ENCODE measurements around the gene TMIE.

Gene TMIE
- total RNA-seq: 0 to 0.19 (median 0.04) reads per million in 18 experiments

DNA sequence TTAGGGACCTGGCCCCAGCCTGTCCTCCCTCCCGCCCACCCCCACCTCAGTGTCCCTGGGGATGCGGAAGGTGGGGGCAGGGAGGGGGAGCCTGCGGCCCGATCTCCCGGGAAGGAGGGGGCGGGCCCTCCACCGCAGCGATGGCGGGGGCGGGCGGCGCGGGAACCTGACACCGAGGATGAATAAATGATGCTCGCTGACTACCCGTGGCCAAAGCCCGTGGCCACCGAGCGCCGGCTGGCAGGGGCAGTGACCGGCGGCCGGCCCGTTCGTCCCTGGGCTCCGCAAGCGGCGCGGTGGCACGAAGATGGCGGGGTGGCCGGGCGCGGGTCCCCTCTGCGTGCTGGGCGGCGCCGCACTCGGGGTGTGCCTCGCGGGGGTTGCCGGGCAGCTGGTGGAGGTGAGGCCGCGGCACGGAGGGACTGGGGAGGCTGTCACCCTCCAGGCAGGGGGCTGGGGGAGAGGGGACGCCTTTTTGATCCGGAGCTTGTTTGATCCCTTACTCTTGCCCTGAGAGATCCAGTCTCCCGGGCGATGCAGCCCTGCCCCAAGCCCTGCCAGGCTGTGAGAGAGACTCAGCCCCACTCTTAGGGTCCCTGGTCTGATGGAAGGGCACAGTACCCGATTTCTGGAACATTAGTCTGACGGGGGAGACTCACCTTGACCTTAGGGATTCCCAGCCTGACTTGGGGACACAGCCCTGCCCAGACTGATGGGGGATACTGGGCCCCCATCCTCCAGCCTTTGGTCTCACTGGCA lies at the start of gene TMIE:
TMIE (plus strand) TSS at position 212 of the 759 bp plus-strand sequence; CDS start at position 308, 96 bp downstream.
- no peak for DNase-seq

DNA sequence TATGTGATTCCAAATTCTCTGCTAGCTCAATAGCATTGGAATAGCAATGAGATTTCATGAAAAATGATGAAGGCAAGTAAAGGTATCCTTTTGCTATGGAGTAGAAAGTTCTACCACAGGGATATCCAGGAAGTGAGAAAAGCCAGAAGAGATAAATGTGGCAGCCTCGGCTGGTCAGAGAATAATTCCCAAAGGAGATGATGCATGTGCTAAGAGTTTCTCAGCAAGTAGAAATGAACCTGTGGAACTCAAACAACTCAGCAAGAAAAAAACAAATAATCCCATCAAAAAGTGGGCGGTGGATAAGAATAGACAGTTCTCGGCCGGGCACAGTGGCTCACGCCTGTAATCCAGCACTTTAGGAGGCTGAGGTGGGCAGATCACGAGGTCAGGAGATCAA lies 45.9 kb upstream of the TMIE start:
- DNase-seq: no peak

DNA sequence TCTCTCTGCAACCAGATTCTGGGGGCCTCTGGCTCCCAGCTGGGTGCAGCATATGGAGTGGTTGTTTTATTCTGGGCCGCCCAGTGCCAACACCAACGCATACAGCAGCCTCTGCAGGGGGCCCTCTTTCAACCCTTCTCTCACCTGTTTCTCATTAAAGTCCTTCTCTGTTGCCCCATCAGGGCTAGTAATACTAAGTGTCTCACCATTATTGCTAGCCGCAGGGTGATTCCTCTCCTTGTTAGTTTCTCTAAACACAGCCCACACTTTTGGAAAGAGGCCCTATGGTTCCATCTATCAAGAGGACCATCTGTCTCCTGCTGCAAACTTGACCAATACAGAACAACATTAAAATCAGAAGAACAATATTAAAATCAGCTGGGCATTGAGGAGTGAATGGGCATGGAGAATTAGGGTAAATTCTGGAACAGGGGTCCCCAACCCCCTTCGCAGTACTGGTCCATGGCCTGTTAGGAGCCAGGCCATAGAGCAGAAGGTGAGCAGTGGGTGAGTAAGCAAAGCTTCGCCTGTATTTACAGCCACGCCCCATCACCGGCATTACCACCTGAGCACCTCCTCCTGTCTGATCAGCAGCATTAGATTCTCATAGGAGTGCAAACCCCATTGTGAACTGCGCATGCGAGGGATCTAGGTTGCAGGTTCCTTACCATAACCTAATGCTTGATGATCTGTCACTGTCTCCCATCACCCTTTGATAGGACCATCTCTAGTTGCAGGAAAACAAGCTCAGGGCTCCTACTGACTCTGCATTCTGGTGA lies 44.2 kb upstream of the TMIE start:
- DNase-seq: no peak

GRCh38 chr3:46659285-46659684 lies 41.9 kb upstream of the TMIE start:
- DNase-seq: no peak

DNA sequence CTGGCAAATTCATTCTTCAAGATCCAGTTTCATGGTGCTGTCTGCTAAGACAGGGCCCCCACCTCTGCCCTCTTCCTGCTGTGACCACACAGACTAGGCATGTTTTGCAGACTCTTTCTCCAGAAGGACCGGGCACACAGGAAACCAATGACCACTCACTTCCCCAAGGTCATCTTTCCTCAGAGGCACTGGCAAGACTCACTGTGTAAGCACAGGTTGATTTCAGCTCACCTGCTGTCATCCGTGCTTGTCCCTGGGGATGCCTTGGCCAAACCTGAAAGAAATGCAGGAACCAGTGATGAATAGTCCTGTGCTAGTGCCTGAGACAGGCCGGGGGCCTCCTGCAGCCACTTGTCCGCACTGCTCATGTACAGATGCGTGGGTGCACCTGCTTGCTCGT lies 41.2 kb upstream of the TMIE start:
- no peak for DNase-seq

DNA sequence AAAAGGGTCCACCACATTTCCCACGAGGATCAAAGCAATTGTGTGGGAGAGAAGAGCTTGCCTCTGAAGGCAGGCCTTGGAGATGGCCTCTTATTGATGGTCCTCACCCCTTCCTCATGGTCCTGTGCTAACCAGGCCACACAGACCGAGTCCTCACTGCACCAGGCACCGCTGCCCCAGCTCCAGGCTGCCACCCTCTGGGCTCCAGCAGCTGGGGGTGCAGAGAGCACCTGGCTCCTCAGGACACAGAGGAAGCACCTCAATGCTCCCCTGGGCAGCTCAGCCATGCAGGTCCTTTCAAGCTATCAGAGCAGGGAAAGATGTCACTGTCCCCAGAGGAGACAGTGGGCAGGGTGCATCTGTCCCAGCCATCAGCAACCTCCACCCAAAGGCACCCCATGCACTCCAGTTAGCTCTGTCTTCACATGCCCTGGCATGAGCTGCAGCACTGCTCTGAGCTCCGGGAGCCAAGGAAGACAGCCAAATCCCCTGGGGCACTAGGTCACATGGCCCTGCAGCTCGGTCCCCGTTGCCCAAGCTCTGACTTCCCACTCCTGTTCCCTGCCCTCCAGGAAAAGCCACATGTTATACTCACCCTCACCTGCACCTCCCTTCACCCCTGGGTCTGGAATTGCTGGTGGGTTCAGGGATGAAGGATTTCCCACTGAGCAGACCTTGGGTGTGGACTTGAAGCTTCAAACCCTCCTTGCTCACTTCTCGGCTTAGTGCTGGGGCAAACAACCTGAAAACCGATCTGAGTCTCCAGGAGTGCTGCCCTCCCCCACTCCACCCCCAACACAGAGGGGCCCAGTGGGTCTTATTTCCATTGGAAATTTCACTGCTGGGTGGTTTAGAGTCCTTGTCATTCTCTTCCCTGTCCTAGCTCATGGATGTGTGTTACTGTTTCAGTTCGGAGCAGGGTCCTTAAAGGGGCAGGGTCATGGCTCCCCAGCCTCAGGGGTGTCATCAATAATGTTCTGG lies 40.4 kb upstream of the TMIE start:
- DNase-seq: no peak

GRCh38 chr3:46661776-46662766 lies 39.1 kb upstream of the TMIE start:
- no peak for DNase-seq

GRCh38 chr3:46662771-46663551 lies 38.2 kb upstream of the TMIE start:
- DNase-seq: no peak

GRCh38 chr3:46663591-46664135 lies 37.5 kb upstream of the TMIE start:
- no peak for DNase-seq

- DNase-seq: no peak
These were observed 36.8 kb upstream of the TMIE start for GRCh38 chr3:46664188-46664970.

- no peak for DNase-seq
These were observed 36.0 kb upstream of the TMIE start for GRCh38 chr3:46664971-46665762.

- no peak for DNase-seq
These were observed 35.3 kb upstream of the TMIE start for GRCh38 chr3:46665763-46666452.

- DNase-seq: no peak
These were observed 34.7 kb upstream of the TMIE start for GRCh38 chr3:46666453-46666845.

DNA sequence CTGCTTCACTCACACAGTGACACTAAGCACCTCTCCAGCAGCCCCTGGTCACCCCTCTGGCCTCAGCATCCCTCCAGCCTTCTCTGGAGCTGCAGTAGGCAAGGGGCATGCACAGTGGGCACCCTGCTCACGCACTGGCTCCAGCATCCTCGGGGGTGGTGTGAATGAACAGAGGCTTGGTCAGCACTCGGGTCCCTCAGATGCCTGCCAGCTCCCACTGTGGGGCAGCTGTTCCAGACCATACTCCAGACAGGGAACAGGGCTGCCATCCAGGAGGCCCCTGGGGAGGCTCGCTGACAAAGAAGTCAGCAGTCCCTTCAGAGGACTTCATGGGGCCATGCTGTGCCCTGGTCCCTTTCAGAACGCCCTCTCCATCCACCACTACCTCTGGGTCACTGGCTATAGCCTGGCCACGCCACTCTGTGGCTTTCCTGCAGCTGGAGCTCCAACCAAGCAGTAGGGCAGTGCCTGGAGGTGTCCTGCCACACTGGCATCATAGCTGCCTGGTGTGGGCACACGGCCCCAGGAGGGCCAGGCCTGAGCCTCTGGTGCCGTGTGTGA lies 34.1 kb upstream of the TMIE start:
- no peak for DNase-seq

- DNase-seq: no peak
These were observed 33.5 kb upstream of the TMIE start for GRCh38 chr3:46667657-46668056.

DNA sequence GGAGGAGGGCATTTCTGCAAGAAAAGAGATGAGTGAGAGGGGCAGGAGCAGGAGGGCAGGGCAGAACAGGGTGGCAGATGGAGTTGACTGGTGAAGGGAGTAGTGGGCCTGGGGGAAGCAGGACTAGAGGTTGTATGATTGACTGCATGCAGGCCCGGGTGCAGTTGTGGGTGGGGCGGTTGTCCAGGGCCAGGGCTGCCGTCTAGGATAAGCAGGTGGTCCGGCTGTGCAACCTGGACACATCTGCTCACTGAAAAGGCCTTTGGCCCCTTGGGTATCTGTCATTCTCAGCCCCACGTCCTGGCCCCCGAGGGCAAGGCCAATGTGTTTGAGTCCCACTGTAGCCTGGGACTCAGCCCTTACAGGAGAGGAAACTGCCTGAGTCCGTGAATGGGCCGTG lies 33.1 kb upstream of the TMIE start:
- no peak for DNase-seq

DNA sequence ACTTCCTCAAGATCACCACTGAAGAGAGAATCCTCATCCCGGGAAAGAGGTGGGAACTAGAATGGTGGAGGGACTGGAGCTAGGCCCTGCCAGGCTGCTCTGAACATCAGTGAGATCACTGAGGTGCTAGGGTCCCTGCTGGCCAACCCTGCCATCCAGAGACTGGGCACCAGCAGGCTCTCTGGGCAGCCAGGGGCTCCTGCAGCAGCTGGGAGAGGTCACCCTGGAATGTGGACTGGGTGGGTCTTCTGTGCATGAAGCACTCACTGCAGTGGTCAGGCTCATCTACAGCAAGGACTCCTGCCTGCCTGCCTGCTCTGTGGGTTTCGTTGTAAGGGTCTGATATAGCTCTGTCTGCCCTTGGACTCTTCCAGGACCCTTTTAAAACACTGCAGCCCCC lies 32.6 kb upstream of the TMIE start:
- no peak for DNase-seq

Measured in inflammatory macrophage (primary cell).